K562 (cell line): Measurements from ENCODE around the gene FAAP24. TPM values are rescaled to one million over a fixed set of nuclear protein-coding genes. Genes with fewer than 3 reads are reported as not detected.

ENCODE experiments used
- ATAC-seq: fragments of 200-7000 bp; cut with Tn5 transposase; 3 replicates; pipeline ENCODE4 v1.9.1; 2020; ENCODE audit warnings: moderate library complexity
- BruUV-seq: library from RNA; stranded (reverse); fragments of 400-500 nt; replicated peaks from 2 replicates; lab custom pipeline; 2021; lab: Mats Ljungman, UMichigan
- CTCF ChIA-PET: fragments of 300-600 bp; formaldehyde crosslinking; extraction: SDS; loops from one replicate; lab custom pipeline; 2021; ENCODE audit warnings: low intra/inter-chr PET ratio; lab: Yijun Ruan, JAX
- POLR2A ChIA-PET: fragments of 300-600, 350-650 bp; sonication (Branson Sonifier 250); formaldehyde crosslinking; extraction: SDS; loops from one replicate; lab custom pipeline; 2021; ENCODE audit warnings: antibody characterized with exemption, inconsistent platforms; lab: Yijun Ruan, JAX
- DNase-seq, 4 experiments: peaks; one replicate each; pipeline versions ENCODE4 v3.0.0 to v3.0.0-alpha.2; 2011 to 2018; ENCODE audit warnings: low spot score in 3 of 4, mixed read lengths in 3 of 4; ENCODE audit errors: extremely low read depth in 1 of 4
- FAIRE-seq: peaks from 2 replicates; lab custom pipeline; 2011; peaks lifted over from hg19 to GRCh38; lab: Jason Lieb, UNC
- H2AFZ ChIP-seq: 2 replicates; pipeline ENCODE4 v1.6.0; 2011; ENCODE audit warnings: low read depth, low read length, control low read depth, inconsistent platforms
- H3K27ac ChIP-seq: fragments of 200-600 bp; 3 replicates; pipeline ENCODE4 v1.8.0; 2011; ENCODE audit warnings: low read depth, mild to moderate bottlenecking, control low read depth, inconsistent platforms, low read length, moderate library complexity, mixed read lengths; ENCODE audit errors: extremely low read depth
- H3K27me3 ChIP-seq, 2 experiments: fragments of 300-600 bp in 1 of 2; 2 replicates in 1 of 2; 3 replicates in 1 of 2; pipeline versions ENCODE4 v1.6.0 to v1.8.0; 2011; ENCODE audit warnings: inconsistent platforms in 2 of 2, low read length in 2 of 2, mild to moderate bottlenecking in 1 of 2, mixed read lengths in 1 of 2, moderate library complexity in 1 of 2; ENCODE audit not compliant: control insufficient read depth in 2 of 2, insufficient read depth in 2 of 2
- H3K36me3 ChIP-seq: fragments of 300-600 bp; 3 replicates; pipeline ENCODE4 v1.8.0; 2011; ENCODE audit warnings: mild to moderate bottlenecking, low read length, inconsistent platforms; ENCODE audit not compliant: control insufficient read depth, insufficient read depth
- H3K4me1 ChIP-seq, 2 experiments: fragments of 200-600 bp in 1 of 2; replicated peaks in 1 of 2; 2 replicates in 1 of 2; 3 replicates in 1 of 2; pipeline versions ENCODE4 v1.5.1 to v1.8.0; 2011; ENCODE audit warnings: inconsistent platforms in 2 of 2, low read length in 2 of 2, mild to moderate bottlenecking in 1 of 2, mixed read lengths in 1 of 2, moderate library complexity in 1 of 2; ENCODE audit not compliant: control insufficient read depth in 2 of 2, insufficient read depth in 2 of 2
- H3K4me2 ChIP-seq: 2 replicates; pipeline ENCODE4 v1.6.1; 2011; ENCODE audit warnings: low read length, control low read depth, inconsistent platforms, mixed read lengths; ENCODE audit not compliant: insufficient read depth
- H3K4me3 ChIP-seq: fragments of 200-600 bp; sonication (generic), shearing (Covaris generic); 2 replicates; pipeline ENCODE4 v1.5.1; 2016; ENCODE audit warnings: control low read depth, inconsistent platforms
- H3K79me2 ChIP-seq: fragments of 200-600 bp; 3 replicates; pipeline ENCODE4 v1.8.0; 2011; ENCODE audit warnings: low read length, inconsistent platforms; ENCODE audit not compliant: control insufficient read depth, insufficient read depth
- H3K9ac ChIP-seq, 2 experiments: 2 replicates each; pipeline versions ENCODE4 v1.6.0 to v1.6.1; 2011; ENCODE audit warnings: low read depth in 2 of 2, low read length in 2 of 2, control low read depth in 1 of 2, inconsistent platforms in 1 of 2, mild to moderate bottlenecking in 1 of 2, mixed read lengths in 1 of 2; ENCODE audit not compliant: insufficient read depth in 1 of 2
- H3K9me1 ChIP-seq: one replicate; pipeline ENCODE4 v1.6.0; 2011; ENCODE audit warnings: inconsistent platforms, mild to moderate bottlenecking, low read length, moderate library complexity; ENCODE audit not compliant: control insufficient read depth, insufficient read depth
- H3K9me3 ChIP-seq: replicated peaks from 2 replicates; pipeline ENCODE4 v1.5.1; 2011; ENCODE audit warnings: low read depth, low read length, inconsistent platforms; ENCODE audit not compliant: control insufficient read depth, insufficient read depth
- H4K20me1 ChIP-seq: replicated peaks from 2 replicates; pipeline ENCODE4 v1.6.1; 2011; ENCODE audit warnings: low read length, inconsistent platforms, mixed read lengths; ENCODE audit not compliant: control insufficient read depth, insufficient read depth
- BDP1 ChIP-seq: IDR thresholded peaks from 3 replicates; pipeline ENCODE4 v1.6.1; 2011; ENCODE audit not compliant: insufficient read length, insufficient read depth
- CHD2 ChIP-seq: IDR thresholded peaks from 2 replicates; pipeline ENCODE4 v1.6.1; 2011; ENCODE audit warnings: low read depth, low read length
- HMG20B ChIP-seq: fragments of 250-450 bp; sonication (Bioruptor Pico); IDR thresholded peaks from 2 replicates; pipeline ENCODE4 v1.5.0; 2021; ENCODE audit warnings: mild to moderate bottlenecking
- KLF16 ChIP-seq: IDR thresholded peaks from 2 replicates; pipeline ENCODE4 v1.6.1; 2016; ENCODE audit warnings: antibody characterized with exemption
- MCM3 ChIP-seq: fragments of 450-650 bp; IDR thresholded peaks from 2 replicates; pipeline ENCODE4 v1.6.1; 2016
- NCOA1 ChIP-seq: fragments of 450-650 bp; IDR thresholded peaks from 2 replicates; pipeline ENCODE4 v1.6.1; 2016; ENCODE audit warnings: low read depth
- PRPF4 ChIP-seq: fragments of 200-400 bp; formaldehyde crosslinking; IDR thresholded peaks from one replicate; pipeline ENCODE4 v1.6.1; 2017; ENCODE audit warnings: low read length, low read depth, mild to moderate bottlenecking; ENCODE audit not compliant: insufficient read depth, poor library complexity, severe bottlenecking
- RAD51 ChIP-seq: fragments of 450-650 bp; IDR thresholded peaks from 2 replicates; pipeline ENCODE4 v1.7.1; 2016; ENCODE audit warnings: low read depth, mild to moderate bottlenecking, borderline replicate concordance
- RHOXF2B ChIP-seq: fragments of 250-450 bp; sonication (Bioruptor Pico); conservative IDR thresholded peaks from 2 replicates; pipeline ENCODE4 v1.5.1; 2021
- TAF15 ChIP-seq: fragments of 200-400 bp; formaldehyde crosslinking; IDR thresholded peaks from 2 replicates; pipeline ENCODE4 v1.6.1; 2017; ENCODE audit warnings: mild to moderate bottlenecking, low read depth, low read length, moderate library complexity
- USF1 ChIP-seq: sonication (generic); formaldehyde crosslinking; IDR thresholded peaks from 2 replicates; pipeline ENCODE4 v1.9.0; 2022; ENCODE audit warnings: mild to moderate bottlenecking, missing genetic modification reagents
- ZKSCAN8 ChIP-seq: fragments of 200-800 bp; sonication (Bioruptor generic); IDR thresholded peaks from 2 replicates; pipeline ENCODE4 v1.6.1; 2016; ENCODE audit warnings: missing genetic modification characterization, missing compliant biosample characterization
- WGBS: fragments of 100-300 bp; shearing (Covaris generic); methylation state at CpG from one replicate; pipeline ENCODE4 v1.1.6; 2016; ENCODE audit warnings: low coverage, mixed read lengths; ENCODE audit not compliant: insufficient coverage; ENCODE audit errors: missing lambda C conversion rate; 5-methylcytosine and 5-hydroxymethylcytosine counted together
- in situ Hi-C: fragments of 300-500 bp; cut with MboI; formaldehyde crosslinking; loops from 4 replicates; pipeline ENCODE4 v1.15.0; 2018; ENCODE audit warnings: inconsistent platforms, mixed read lengths
- intact Hi-C: fragments of 100-400 bp; cut with micrococcal nuclease; formaldehyde crosslinking; loops from 2 replicates; pipeline ENCODE4 v1.14.2; 2022
- polyA plus RNA-seq, 8 experiments: library from polyadenylated mRNA; depleted of rRNA in 4 of 8; stranded (reverse) in 5 of 8; unstranded in 3 of 8; fragments of >200 nt; fragmentation: Nextera tagmentation in 2 of 8; fragmentation: Illumina TruSeq in 1 of 8; extraction: Ambion mirVana in 2 of 8; extraction: Trizol in 1 of 8; gene quantifications; 2 replicates each; pipeline versions ENCODE4 v1.2.1 to v1.2.3, GENCODE V29; 2011 to 2014; ENCODE audit warnings: inconsistent platforms in 1 of 8, missing spikeins in 1 of 8
- total RNA-seq, 7 experiments: library from RNA; depleted of rRNA in 6 of 7; stranded (reverse); fragments of >200 nt in 6 of 7; fragmentation: Illumina TruSeq in 2 of 7; extraction: Trizol in 2 of 7; gene quantifications; 2 replicates each; pipeline versions ENCODE4 v1.2.1 to v1.2.3, GENCODE V29; 2011 to 2021; ENCODE audit warnings: low replicate concordance in 1 of 7
- TF ChIP-seq, protein P1 (sequence below): fragments of 250-450 bp; sonication (Bioruptor Pico); IDR thresholded peaks from 2 replicates; pipeline ENCODE4 v1.5.0; 2020; ENCODE audit warnings: mild to moderate bottlenecking, borderline replicate concordance

Gene FAAP24
- total and polyA plus RNA-seq, 9 of the 15 experiments (the other 6 are each of a cell fraction or from before 2014, with no cell fraction given), result 4.6 to 21.6 (median 8.2) TPM

DNA sequence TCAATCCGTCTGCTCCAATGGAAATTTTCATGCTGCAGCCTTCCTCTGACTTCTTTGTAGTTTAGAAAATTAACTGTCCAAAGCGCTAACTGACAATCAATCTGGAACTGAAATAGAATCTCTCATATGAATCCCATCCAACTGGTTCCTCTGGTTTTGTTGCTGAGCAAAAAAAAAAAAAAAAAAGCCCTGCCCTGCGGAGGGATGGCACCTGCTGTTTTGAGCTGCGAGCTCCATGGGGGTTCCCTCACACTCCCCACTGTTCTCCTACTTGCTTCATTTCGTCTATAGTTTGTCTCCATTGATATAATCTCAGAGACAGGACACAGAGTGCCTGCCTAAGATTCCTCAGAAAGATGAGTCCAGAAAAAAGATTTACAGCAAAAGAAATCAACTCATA, 33.4 kb downstream of the FAAP24 start:
- no peaks in the 10 kb centered on the region; the same call in 1 of the 2 replicates for H4K20me1 ChIP-seq
- DNase-seq (no peak), ATAC-seq (no peak), FAIRE-seq (no peak)
- H2AFZ ChIP-seq, result no peak overlapping the region
- BruUV-seq, result no TSS peak
- H3K4me2 ChIP-seq, result no peak overlapping the region
- no peak overlapping the region for H3K27ac ChIP-seq
- POLR2A ChIA-PET, result no interaction called here
- CTCF ChIA-PET, result no interaction called here
- no peaks in the 10 kb centered on the region for H3K27me3 ChIP-seq
- TF ChIP-seq MCM3 (no peak), PRPF4 (no peak), HMG20B (CRISPR knock-in tag) (no peak), BDP1 (no peak), CHD2 (no peak), USF1 (CRISPR knock-in tag) (no peak), RAD51 (no peak), NCOA1 (no peak), TAF15 (no peak), ZKSCAN8 (CRISPR knock-in tag) (no peak), RHOXF2B (CRISPR knock-in tag) (no peak), KLF16 (no peak)
- TF ChIP-seq, protein P1, sequence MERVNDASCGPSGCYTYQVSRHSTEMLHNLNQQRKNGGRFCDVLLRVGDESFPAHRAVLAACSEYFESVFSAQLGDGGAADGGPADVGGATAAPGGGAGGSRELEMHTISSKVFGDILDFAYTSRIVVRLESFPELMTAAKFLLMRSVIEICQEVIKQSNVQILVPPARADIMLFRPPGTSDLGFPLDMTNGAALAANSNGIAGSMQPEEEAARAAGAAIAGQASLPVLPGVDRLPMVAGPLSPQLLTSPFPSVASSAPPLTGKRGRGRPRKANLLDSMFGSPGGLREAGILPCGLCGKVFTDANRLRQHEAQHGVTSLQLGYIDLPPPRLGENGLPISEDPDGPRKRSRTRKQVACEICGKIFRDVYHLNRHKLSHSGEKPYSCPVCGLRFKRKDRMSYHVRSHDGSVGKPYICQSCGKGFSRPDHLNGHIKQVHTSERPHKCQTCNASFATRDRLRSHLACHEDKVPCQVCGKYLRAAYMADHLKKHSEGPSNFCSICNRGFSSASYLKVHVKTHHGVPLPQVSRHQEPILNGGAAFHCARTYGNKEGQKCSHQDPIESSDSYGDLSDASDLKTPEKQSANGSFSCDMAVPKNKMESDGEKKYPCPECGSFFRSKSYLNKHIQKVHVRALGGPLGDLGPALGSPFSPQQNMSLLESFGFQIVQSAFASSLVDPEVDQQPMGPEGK (CRISPR knock-in tag), result no peak
- H3K36me3 ChIP-seq, result 0 out of 3 replicates have a peak, but pooled peaks cover 3% of the 10 kb centered on the region
- no peaks in the 10 kb centered on the region for H3K9me1 ChIP-seq
- in situ Hi-C loops, result no loop called here
- no peak overlapping the region for H3K9ac ChIP-seq
- H3K9me3 ChIP-seq, result no peaks in the 10 kb centered on the region
- WGBS, result 60% methylated on average over 4 of the region's 5 CpGs
- no peak overlapping the region for H3K4me3 ChIP-seq
- H3K4me1 ChIP-seq, result no peaks in the 10 kb centered on the region
- no peaks in the 10 kb centered on the region for H3K79me2 ChIP-seq
- intact Hi-C loops, result no loop called here
